Chondrocyte (in vitro differentiated cells): ENCODE measurements around the gene FAF1. TPM values are rescaled to one million over a fixed set of nuclear protein-coding genes. Genes with fewer than 3 reads are reported as not detected.
A peak's percentile ranks its signal among the peaks of the same experiment; 100 is the strongest.
"Not testable (repeated sequence)": the region's sequence is repeated elsewhere in the genome, so short reads cannot be mapped to it uniquely, and the experiment has no call there.

Experiments used
- DNase-seq: peaks from one replicate; pipeline ENCODE4 v3.0.0; 2021; ENCODE audit warnings: mixed read lengths, low spot score
- H3K27ac Mint-ChIP-seq: one replicate; pipeline ENCODE4 v1.8.0; 2021; ENCODE audit warnings: mild to moderate bottlenecking, moderate library complexity, mixed read lengths; ENCODE audit not compliant: unreplicated experiment
- H3K27me3 Mint-ChIP-seq: 2 replicates; pipeline ENCODE4 v1.8.0; 2021; ENCODE audit warnings: low read depth, mixed read lengths
- H3K36me3 Mint-ChIP-seq: 2 replicates; pipeline ENCODE4 v1.8.0; 2021; ENCODE audit warnings: low read depth, mixed read lengths
- H3K4me1 Mint-ChIP-seq: 2 replicates; pipeline ENCODE4 v1.8.0; 2021; ENCODE audit warnings: low read depth, mild to moderate bottlenecking, mixed read lengths
- H3K4me3 Mint-ChIP-seq: one replicate; pipeline ENCODE4 v1.8.0; 2021; ENCODE audit warnings: mild to moderate bottlenecking, moderate library complexity, mixed read lengths; ENCODE audit not compliant: unreplicated experiment
- H3K9me3 Mint-ChIP-seq: 2 replicates; pipeline ENCODE4 v1.8.0; 2021; ENCODE audit warnings: low read depth, mixed read lengths
- total RNA-seq: library from RNA; stranded (reverse); gene quantifications from 3 replicates; pipeline ENCODE4 v1.2.1, GENCODE V29; 2021
- TF ChIP-seq, protein P1 (sequence below): fragments of 200-600 bp; sonication (generic); IDR thresholded peaks from 2 replicates; pipeline ENCODE4 v1.5.0; 2021; ENCODE audit warnings: antibody characterized with exemption, mild to moderate bottlenecking, moderate library complexity

Gene FAF1
- total RNA-seq, 1 donor from 2014 or later: 38.7 TPM

DNA sequence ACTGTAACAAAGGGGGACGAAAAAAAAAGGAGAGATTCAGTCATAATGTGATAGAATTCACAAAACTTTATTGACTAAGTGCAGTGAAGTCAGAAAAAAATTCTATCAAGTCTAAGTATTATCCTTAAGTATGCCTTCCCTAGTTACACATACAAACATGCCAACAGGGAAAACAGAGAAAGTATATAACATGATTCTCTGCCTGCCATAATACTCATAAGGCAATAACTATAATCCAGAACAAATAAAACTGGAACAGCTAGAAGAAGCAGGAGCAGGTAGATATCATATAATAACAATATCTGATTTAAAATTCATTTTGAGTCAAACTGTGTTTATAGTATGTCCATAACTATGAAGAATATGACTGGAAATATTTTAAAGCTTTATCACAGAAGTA lies 184.3 kb downstream of the FAF1 start:
- Mint-ChIP-seq H3K9me3 (no peaks in the 10 kb centered on the region), H3K36me3 (peaks cover 7% of the 10 kb centered on the region), H3K27me3 (no peaks in the 10 kb centered on the region), H3K27ac (no peak overlapping the region), H3K4me1 (no peaks in the 10 kb centered on the region), H3K4me3 (no peak overlapping the region)
- no peak for DNase-seq
- TF ChIP-seq, protein P1, sequence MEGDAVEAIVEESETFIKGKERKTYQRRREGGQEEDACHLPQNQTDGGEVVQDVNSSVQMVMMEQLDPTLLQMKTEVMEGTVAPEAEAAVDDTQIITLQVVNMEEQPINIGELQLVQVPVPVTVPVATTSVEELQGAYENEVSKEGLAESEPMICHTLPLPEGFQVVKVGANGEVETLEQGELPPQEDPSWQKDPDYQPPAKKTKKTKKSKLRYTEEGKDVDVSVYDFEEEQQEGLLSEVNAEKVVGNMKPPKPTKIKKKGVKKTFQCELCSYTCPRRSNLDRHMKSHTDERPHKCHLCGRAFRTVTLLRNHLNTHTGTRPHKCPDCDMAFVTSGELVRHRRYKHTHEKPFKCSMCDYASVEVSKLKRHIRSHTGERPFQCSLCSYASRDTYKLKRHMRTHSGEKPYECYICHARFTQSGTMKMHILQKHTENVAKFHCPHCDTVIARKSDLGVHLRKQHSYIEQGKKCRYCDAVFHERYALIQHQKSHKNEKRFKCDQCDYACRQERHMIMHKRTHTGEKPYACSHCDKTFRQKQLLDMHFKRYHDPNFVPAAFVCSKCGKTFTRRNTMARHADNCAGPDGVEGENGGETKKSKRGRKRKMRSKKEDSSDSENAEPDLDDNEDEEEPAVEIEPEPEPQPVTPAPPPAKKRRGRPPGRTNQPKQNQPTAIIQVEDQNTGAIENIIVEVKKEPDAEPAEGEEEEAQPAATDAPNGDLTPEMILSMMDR: no peak

DNA sequence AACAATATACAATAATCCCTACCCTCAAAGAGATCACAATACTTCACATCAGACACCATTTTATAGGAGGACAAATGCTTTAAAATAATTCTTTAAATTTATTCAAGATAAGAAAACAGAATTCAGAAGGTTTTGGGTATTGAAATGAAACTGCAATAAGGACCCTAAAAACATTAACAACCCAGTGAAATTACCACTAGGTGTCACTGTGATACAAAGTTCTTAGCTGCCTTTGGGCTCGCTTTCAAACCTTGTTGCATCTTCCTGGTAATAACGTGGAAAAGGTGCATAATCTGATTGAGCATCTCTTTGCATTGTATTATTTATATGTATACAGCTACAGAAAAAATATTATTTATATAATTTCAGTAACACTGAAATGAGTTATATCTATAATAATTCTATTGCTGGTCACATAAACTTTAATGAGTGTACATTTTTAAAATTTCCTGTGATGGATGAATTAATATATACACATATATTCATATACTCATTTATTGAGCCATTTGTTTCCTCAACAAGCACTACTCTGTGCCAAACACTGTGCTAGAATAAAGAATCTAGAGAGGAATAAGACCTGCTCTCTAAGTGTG lies 185.2 kb downstream of the FAF1 start:
- no peak for DNase-seq
- no peaks in the 10 kb centered on the region for H3K4me1 Mint-ChIP-seq
- H3K36me3 Mint-ChIP-seq: no peaks in the 10 kb centered on the region
- H3K9me3 Mint-ChIP-seq: no peaks in the 10 kb centered on the region
- TF ChIP-seq, protein P1: peak; percentile 93
- no peaks in the 10 kb centered on the region for H3K27me3 Mint-ChIP-seq
- H3K4me3 Mint-ChIP-seq: no peak overlapping the region
- no peak overlapping the region for H3K27ac Mint-ChIP-seq

GRCh38 chr1:50766688-50767087 lies 193.4 kb downstream of the FAF1 start:
- Mint-ChIP-seq H3K4me3 (no peak overlapping the region), H3K9me3 (no peaks in the 10 kb centered on the region), H3K4me1 (no peaks in the 10 kb centered on the region), H3K27me3 (no peaks in the 10 kb centered on the region), H3K36me3 (peaks cover 4% of the 10 kb centered on the region), H3K27ac (no peak overlapping the region)
- TF ChIP-seq, protein P1: no peak
- no peak for DNase-seq

- H3K27ac Mint-ChIP-seq, H3K27me3 Mint-ChIP-seq, DNase-seq, H3K4me1 Mint-ChIP-seq, H3K4me3 Mint-ChIP-seq: not testable (repeated sequence)
- Mint-ChIP-seq H3K36me3 (peaks cover 16% of the 10 kb centered on the region), H3K9me3 (peaks cover 14% of the 10 kb centered on the region)
Measured at GRCh38 chr1:50756543-50756942, 203.5 kb downstream of the FAF1 start.

- not testable (repeated sequence) for H3K27me3 Mint-ChIP-seq, DNase-seq, H3K4me1 Mint-ChIP-seq, H3K9me3 Mint-ChIP-seq, H3K4me3 Mint-ChIP-seq, H3K27ac Mint-ChIP-seq
- peaks cover 12% of the 10 kb centered on the region for H3K36me3 Mint-ChIP-seq
Measured at GRCh38 chr1:50754764-50755163, 205.3 kb downstream of the FAF1 start.

DNA sequence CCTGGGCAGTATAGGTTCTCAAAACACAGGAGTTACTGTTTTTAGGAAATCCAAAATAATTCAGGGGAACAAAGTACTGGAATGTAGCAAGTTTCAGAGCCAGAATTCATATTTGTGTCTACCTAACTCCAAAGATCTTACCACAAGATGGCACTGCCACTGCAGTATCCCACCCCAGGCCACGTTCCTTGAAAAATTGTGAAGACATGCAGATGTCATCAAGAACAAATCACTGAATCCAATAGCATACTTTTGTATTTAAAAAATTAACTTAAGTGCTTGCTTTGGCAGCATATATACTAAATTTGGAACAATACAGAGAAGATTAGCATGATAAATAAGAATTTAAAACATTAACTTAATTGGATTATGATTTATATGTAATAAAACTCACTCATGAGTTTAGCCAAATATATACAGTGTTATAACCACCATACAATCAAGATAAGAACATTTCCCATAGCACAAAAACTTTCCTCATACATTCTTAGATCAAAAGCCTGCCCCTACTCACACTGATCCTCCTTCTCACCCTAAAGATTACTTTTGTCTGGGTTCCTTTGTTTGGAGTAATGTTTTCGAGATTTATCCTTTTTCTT lies 209.9 kb downstream of the FAF1 start:
- peaks cover 9% of the 10 kb centered on the region for H3K4me1 Mint-ChIP-seq
- no peak overlapping the region for H3K27ac Mint-ChIP-seq
- H3K9me3 Mint-ChIP-seq: no peaks in the 10 kb centered on the region
- DNase-seq: no peak
- H3K36me3 Mint-ChIP-seq: peaks cover 3% of the 10 kb centered on the region
- no peaks in the 10 kb centered on the region for H3K27me3 Mint-ChIP-seq
- no peak overlapping the region for H3K4me3 Mint-ChIP-seq
- TF ChIP-seq, protein P1: peak; percentile 85
